PC-9 (cell line): ENCODE measurements around the gene MBOAT7. TPM values are rescaled to one million over a fixed set of nuclear protein-coding genes. Genes with fewer than 3 reads are reported as not detected.

Experiments
- BruUV-seq: library from RNA; stranded (reverse); fragments of 400-500 nt; replicated peaks from 2 replicates; lab custom pipeline; 2021; lab: Mats Ljungman, UMichigan
- CTCF ChIA-PET: fragments of 300-600 bp; sonication (Branson Sonifier 250); formaldehyde crosslinking; loops from one replicate; lab custom pipeline; 2022; ENCODE audit warnings: antibody characterized with exemption; lab: Charles Lee
- POLR2A ChIA-PET: fragments of 300-600 bp; sonication (Branson Sonifier 250); formaldehyde crosslinking; loops from one replicate; lab custom pipeline; 2022; ENCODE audit warnings: antibody characterized with exemption; ENCODE audit not compliant: unreplicated experiment; lab: Charles Lee
- DNase-seq, 2 experiments: peaks; one replicate each; pipeline versions ENCODE4 v3.0.0 to v3.0.0-alpha.2; 2015 to 2022; ENCODE audit warnings: mixed read lengths in 1 of 2
- H2AFZ ChIP-seq: fragments of 200-600 bp; sonication (generic); 2 replicates; pipeline ENCODE4 v1.8.1; 2017; ENCODE audit warnings: antibody characterized with exemption
- H3F3A ChIP-seq: fragments of 200-600 bp; sonication (generic); 2 replicates; pipeline ENCODE4 v1.8.1; 2017; ENCODE audit warnings: antibody characterized with exemption, mild to moderate bottlenecking, low read depth; ENCODE audit not compliant: insufficient read depth
- H3K27ac ChIP-seq: fragments of 200-600 bp; sonication (generic); 2 replicates; pipeline ENCODE4 v1.6.1; 2016; ENCODE audit warnings: mixed run types
- H3K27me3 ChIP-seq: fragments of 200-600 bp; sonication (generic); 2 replicates; pipeline ENCODE4 v1.6.1; 2016; ENCODE audit warnings: low read depth, mixed run types; ENCODE audit not compliant: insufficient read depth
- H3K36me3 ChIP-seq: fragments of 200-600 bp; sonication (generic); 2 replicates; pipeline ENCODE4 v1.6.1; 2016; ENCODE audit warnings: low read depth, mixed run types
- H3K4me1 ChIP-seq: fragments of 200-600 bp; sonication (generic); replicated peaks from 2 replicates; pipeline ENCODE4 v1.6.1; 2016; ENCODE audit warnings: mixed run types; ENCODE audit not compliant: insufficient read depth
- H3K4me2 ChIP-seq: fragments of 200-600 bp; sonication (generic); 2 replicates; pipeline ENCODE4 v1.6.1; 2017; ENCODE audit warnings: mixed run types
- H3K4me3 ChIP-seq: fragments of 200-600 bp; sonication (generic); 2 replicates; pipeline ENCODE4 v1.6.1; 2016; ENCODE audit warnings: mixed run types
- H3K79me2 ChIP-seq: fragments of 200-600 bp; sonication (generic); 2 replicates; pipeline ENCODE4 v1.6.1; 2017; ENCODE audit warnings: low read depth, mixed run types
- H3K9me2 ChIP-seq: fragments of 200-600 bp; sonication (generic); 2 replicates; pipeline ENCODE4 v1.8.1; 2017; ENCODE audit warnings: mild to moderate bottlenecking; ENCODE audit not compliant: insufficient read depth
- H3K9me3 ChIP-seq: fragments of 200-600 bp; sonication (generic); 2 replicates; pipeline ENCODE4 v1.8.1; 2016; ENCODE audit warnings: low read depth; ENCODE audit not compliant: insufficient read depth
- H4K20me1 ChIP-seq: fragments of 200-600 bp; sonication (generic); 2 replicates; pipeline ENCODE4 v1.8.1; 2017; ENCODE audit not compliant: insufficient read depth
- CTCF ChIP-seq: fragments of 200-600 bp; sonication (generic); conservative IDR thresholded peaks from 2 replicates; pipeline ENCODE4 v1.6.1; 2017; ENCODE audit warnings: mixed run types, antibody characterized with exemption, mild to moderate bottlenecking, moderate library complexity
- EZH2 ChIP-seq: fragments of 200-600 bp; sonication (generic); IDR thresholded peaks from 2 replicates; pipeline ENCODE4 v1.8.0; 2017; ENCODE audit warnings: antibody characterized with exemption, low read depth
- intact Hi-C: fragments of 100-400 bp; cut with micrococcal nuclease; formaldehyde crosslinking; loops from one replicate; pipeline ENCODE4 v1.10.0; 2022; ENCODE audit not compliant: unreplicated experiment
- total RNA-seq: library from RNA; stranded (reverse); gene quantifications from 2 replicates; pipeline ENCODE4 v1.2.3, GENCODE V29; 2021

MBOAT7 gene
- total RNA-seq, 1 experiment from 2014 or later: 494 TPM

GRCh38 chr19:54164369-54165068 is 24.9 kb downstream of the MBOAT7 start:
- Histone ChIP-seq H3K27me3 (no peaks in the 10 kb centered on the region), H2AFZ (no peak overlapping the region), H3K79me2 (no peaks in the 10 kb centered on the region), H3K4me2 (no peak overlapping the region), H4K20me1 (peaks cover 12% of the 10 kb centered on the region; the same call in 1 of the 2 replicates), H3K9me2 (no peaks in the 10 kb centered on the region), H3K4me1 (peaks cover 21% of the 10 kb centered on the region), H3K36me3 (no peaks in the 10 kb centered on the region), H3K27ac (no peak overlapping the region), H3K4me3 (no peak overlapping the region), H3K9me3 (no peaks in the 10 kb centered on the region), H3F3A (peaks cover 32% of the 10 kb centered on the region; the same call in 1 of the 2 replicates)
- ChIA-PET CTCF (no interaction called here), POLR2A (interaction anchor here (0.7 kb wide), 1 partner anchor 25 kb away, joined by 3 read pairs; no protein-coding TSS in a partner anchor)
- no TSS peak for BruUV-seq
- intact Hi-C loops: loop anchor here (10.0 kb wide), 1 partner anchor 300 kb away; the partner anchor contains the start of gene LENG9
- peak in 1 of 2 experiments; percentile 34 for DNase-seq
- TF ChIP-seq CTCF (no peak), EZH2 (no peak)

- TF ChIP-seq CTCF (no peak), EZH2 (no peak)
- H3K4me3 ChIP-seq: peak overlapping the region; percentile 51; the same call in 1 of the 2 replicates
- ChIA-PET CTCF (no interaction called here), POLR2A (no interaction called here)
- H3K9me2 ChIP-seq: no peaks in the 10 kb centered on the region
- H3F3A ChIP-seq: peaks cover 44% of the 10 kb centered on the region; the same call in 1 of the 2 replicates
- H2AFZ ChIP-seq: no peak overlapping the region
- BruUV-seq: no TSS peak
- peak in 1 of 2 experiments; percentile 25 for DNase-seq
- H3K27ac ChIP-seq: no peak overlapping the region
- no peaks in the 10 kb centered on the region for H3K36me3 ChIP-seq
- H3K4me1 ChIP-seq: peaks cover 29% of the 10 kb centered on the region
- H3K79me2 ChIP-seq: peaks cover 12% of the 10 kb centered on the region
- intact Hi-C loops: loop anchor here (1.0 to 10.0 kb wide), 2 partner anchors 9 to 302 kb away; partner anchors contain the start of gene LENG9
- H3K4me2 ChIP-seq: peak overlapping the region; percentile 71
- H4K20me1 ChIP-seq: peaks cover 8% of the 10 kb centered on the region; the same call in 1 of the 2 replicates
- no peaks in the 10 kb centered on the region for H3K27me3 ChIP-seq
- H3K9me3 ChIP-seq: no peaks in the 10 kb centered on the region
Observed at GRCh38 chr19:54162884-54163283, 26.5 kb downstream of the MBOAT7 start.

GRCh38 chr19:54162241-54162805 is 27.1 kb downstream of the MBOAT7 start:
- ChIA-PET POLR2A (no interaction called here), CTCF (no interaction called here)
- BruUV-seq: no TSS peak
- H3K4me2 ChIP-seq: peak overlapping the region; percentile 91
- peaks cover 47% of the 10 kb centered on the region for H3F3A ChIP-seq
- H3K79me2 ChIP-seq: peaks cover 14% of the 10 kb centered on the region
- no peak for TF ChIP-seq CTCF
- no peak for TF ChIP-seq EZH2
- DNase-seq: peak; percentile 81 to 84
- H3K4me3 ChIP-seq: peak overlapping the region; percentile 51
- H3K9me2 ChIP-seq: no peaks in the 10 kb centered on the region
- H3K27ac ChIP-seq: no peak overlapping the region
- no peaks in the 10 kb centered on the region for H3K36me3 ChIP-seq
- peaks cover 29% of the 10 kb centered on the region for H3K4me1 ChIP-seq
- H4K20me1 ChIP-seq: peaks cover 8% of the 10 kb centered on the region; the same call in 1 of the 2 replicates
- no peak overlapping the region for H2AFZ ChIP-seq
- intact Hi-C loops: loop anchor here (1.0 to 10.0 kb wide), 2 partner anchors 10 to 302 kb away; partner anchors contain the start of gene LENG9
- no peaks in the 10 kb centered on the region for H3K9me3 ChIP-seq
- no peaks in the 10 kb centered on the region for H3K27me3 ChIP-seq
